OCI-LY7 (cell line): ENCODE measurements around the gene RSL1D1. TPM values are rescaled to one million over a fixed set of nuclear protein-coding genes. Genes with fewer than 3 reads are reported as not detected.

Experiments
- BruUV-seq: library from RNA; stranded (reverse); fragments of 400-500 nt; replicated peaks from 2 replicates; lab custom pipeline; 2021; lab: Mats Ljungman, UMichigan
- CTCF ChIA-PET: fragments of 300-600 bp; sonication (Branson Sonifier 250); formaldehyde crosslinking; loops from one replicate; lab custom pipeline; 2022; ENCODE audit warnings: antibody characterized with exemption; ENCODE audit not compliant: unreplicated experiment; lab: Charles Lee
- POLR2A ChIA-PET: fragments of 300-600 bp; sonication (Branson Sonifier 250); formaldehyde crosslinking; loops from one replicate; lab custom pipeline; 2022; ENCODE audit warnings: antibody characterized with exemption; lab: Charles Lee
- DNase-seq: peaks from one replicate; pipeline ENCODE4 v3.0.0-alpha.2; 2015; ENCODE audit warnings: low spot score
- H2AFZ ChIP-seq: fragments of 200-600 bp; sonication (generic), shearing (Covaris generic); 2 replicates; pipeline ENCODE4 v1.6.1; 2014; ENCODE audit warnings: mild to moderate bottlenecking, antibody characterized with exemption, low read length, moderate library complexity
- H3K27ac ChIP-seq: fragments of 200-600 bp; sonication (generic); 2 replicates; pipeline ENCODE4 v1.5.1; 2014; ENCODE audit warnings: mixed run types, low read depth, mild to moderate bottlenecking, moderate library complexity, low read length, inconsistent platforms; ENCODE audit not compliant: poor library complexity, severe bottlenecking
- H3K36me3 ChIP-seq: fragments of 200-600 bp; sonication (generic); 2 replicates; pipeline ENCODE4 v1.6.1; 2014; ENCODE audit warnings: mild to moderate bottlenecking, antibody characterized with exemption, low read length, moderate library complexity, mixed read lengths; ENCODE audit not compliant: insufficient read depth
- H3K4me1 ChIP-seq: fragments of 200-600 bp; sonication (generic); 2 replicates; pipeline ENCODE4 v1.5.1; 2014; ENCODE audit warnings: mild to moderate bottlenecking, low read length; ENCODE audit not compliant: insufficient read depth, poor library complexity, severe bottlenecking
- H3K4me2 ChIP-seq: fragments of 200-600 bp; sonication (generic); 2 replicates; pipeline ENCODE4 v1.6.1; 2014; ENCODE audit warnings: mild to moderate bottlenecking, low read length
- H3K4me3 ChIP-seq: fragments of 200-600 bp; sonication (generic); 2 replicates; pipeline ENCODE4 v1.5.1; 2014; ENCODE audit warnings: mild to moderate bottlenecking, low read depth, low read length; ENCODE audit not compliant: poor library complexity, severe bottlenecking
- H3K79me2 ChIP-seq: fragments of 200-600 bp; sonication (generic); 2 replicates; pipeline ENCODE4 v1.6.1; 2016; ENCODE audit warnings: low read depth, mild to moderate bottlenecking, low read length, moderate library complexity, mixed read lengths; ENCODE audit not compliant: insufficient read depth
- H3K9me2 ChIP-seq: fragments of 200-600 bp; sonication (generic); 2 replicates; pipeline ENCODE4 v1.6.1; 2016; ENCODE audit warnings: mild to moderate bottlenecking, low read length, mixed read lengths; ENCODE audit not compliant: insufficient read depth
- H3K9me3 ChIP-seq: fragments of 200-600 bp; sonication (generic); 2 replicates; pipeline ENCODE4 v1.6.1; 2014; ENCODE audit warnings: mild to moderate bottlenecking, mixed run types, low read length, mixed read lengths
- H4K20me1 ChIP-seq: fragments of 200-600 bp; sonication (generic); 2 replicates; pipeline ENCODE4 v1.6.1; 2014; ENCODE audit warnings: mild to moderate bottlenecking, antibody characterized with exemption, low read length, moderate library complexity, mixed read lengths; ENCODE audit not compliant: insufficient read depth
- CTCF ChIP-seq: fragments of 200-600 bp; sonication (generic); conservative IDR thresholded peaks from 2 replicates; pipeline ENCODE4 v1.5.1; 2014; ENCODE audit warnings: mild to moderate bottlenecking, antibody characterized with exemption, low read length, moderate library complexity, mixed read lengths
- EZH2phosphoT487 ChIP-seq: fragments of 200-600 bp; sonication (generic); IDR thresholded peaks from 2 replicates; pipeline ENCODE4 v1.6.1; 2018; ENCODE audit warnings: low read depth, borderline replicate concordance, mild to moderate bottlenecking, mixed run types, antibody characterized with exemption, low read length, moderate library complexity, mixed read lengths
- intact Hi-C: fragments of 100-400 bp; cut with micrococcal nuclease; formaldehyde crosslinking; loops from one replicate; pipeline ENCODE4 v1.10.0; 2022; ENCODE audit not compliant: unreplicated experiment
- total RNA-seq, 2 experiments: library from RNA; depleted of rRNA in 1 of 2; stranded (reverse); fragments of >200 nt in 1 of 2; shearing (Covaris generic) in 1 of 2; gene quantifications; 2 replicates each; pipeline ENCODE4 v1.2.3, GENCODE V29; 2014 to 2022

The RSL1D1 gene
- total RNA-seq, 2 experiments from 2014 or later: 104 to 252 TPM

GRCh38 chr16:11843861-11844260 lies 7.5 kb downstream of the RSL1D1 start:
- 0 out of 2 replicates have a peak, but pooled peaks cover 7% of the 10 kb centered on the region for H4K20me1 ChIP-seq
- ChIA-PET POLR2A (interaction anchor here (0.6 kb wide), 1 partner anchor 70 kb away, joined by 3 read pairs; no protein-coding TSS in a partner anchor), CTCF (no interaction called here)
- no peaks in the 10 kb centered on the region for H3K9me3 ChIP-seq
- H3K36me3 ChIP-seq: peaks cover 96% of the 10 kb centered on the region
- TF ChIP-seq CTCF (no peak), EZH2phosphoT487 (no peak)
- no peak for DNase-seq
- peaks cover 6% of the 10 kb centered on the region for H3K4me1 ChIP-seq
- intact Hi-C loops: no loop called here
- no peaks in the 10 kb centered on the region for H3K9me2 ChIP-seq
- H3K4me2 ChIP-seq: no peak overlapping the region
- no peak overlapping the region for H3K27ac ChIP-seq
- BruUV-seq: no TSS peak
- H2AFZ ChIP-seq: no peak overlapping the region
- peaks cover 34% of the 10 kb centered on the region for H3K79me2 ChIP-seq
- H3K4me3 ChIP-seq: no peak overlapping the region

GRCh38 chr16:11843206-11843605 lies 8.1 kb downstream of the RSL1D1 start:
- POLR2A ChIA-PET: interaction anchor here (0.6 kb wide), 1 partner anchor 70 kb away, joined by 3 read pairs; no protein-coding TSS in a partner anchor
- DNase-seq: no peak
- Histone ChIP-seq H3K27ac (no peak overlapping the region), H3K4me1 (no peaks in the 10 kb centered on the region), H3K9me2 (no peaks in the 10 kb centered on the region), H3K36me3 (peaks cover 96% of the 10 kb centered on the region), H3K4me2 (no peak overlapping the region), H2AFZ (no peak overlapping the region), H4K20me1 (0 out of 2 replicates have a peak, but pooled peaks cover 7% of the 10 kb centered on the region), H3K9me3 (no peaks in the 10 kb centered on the region), H3K79me2 (peaks cover 28% of the 10 kb centered on the region), H3K4me3 (no peak overlapping the region)
- BruUV-seq: no TSS peak
- intact Hi-C loops: no loop called here
- CTCF ChIA-PET: no interaction called here
- no peak for TF ChIP-seq CTCF

GRCh38 chr16:11841026-11841425 lies 10.3 kb downstream of the RSL1D1 start:
- CTCF ChIA-PET: no interaction called here
- POLR2A ChIA-PET: interaction anchor here (0.6 to 1.0 kb wide), 4 partner anchors 9 to 304 kb away, joined by 3 to 6 read pairs (median 4); partner anchors contain the start of gene RSL1D1
- Histone ChIP-seq H3K27ac (no peak overlapping the region), H3K36me3 (peaks cover 97% of the 10 kb centered on the region), H3K79me2 (peaks cover 7% of the 10 kb centered on the region; the same call in 1 of the 2 replicates), H3K9me3 (no peaks in the 10 kb centered on the region), H3K4me2 (no peak overlapping the region), H3K9me2 (no peaks in the 10 kb centered on the region), H3K4me3 (no peak overlapping the region), H4K20me1 (0 out of 2 replicates have a peak, but pooled peaks cover 5% of the 10 kb centered on the region), H3K4me1 (no peaks in the 10 kb centered on the region), H2AFZ (no peak overlapping the region)
- TF ChIP-seq EZH2phosphoT487 (no peak), CTCF (no peak)
- no peak for DNase-seq
- intact Hi-C loops: no loop called here
- BruUV-seq: no TSS peak
